DMS53 treated with DMSO at 0.1 percent for 48 hours (cell line): Measurements from ENCODE around the gene ITIH3.

Source experiments
- DNase-seq: peaks from one replicate; lab custom pipeline; 2025; ENCODE audit not compliant: unreplicated experiment; lab: John Stamatoyannopoulos, UW

Gene ITIH3

GRCh38 chr3:52779837-52780585 lies 14.6 kb upstream of the ITIH3 start:
- DNase-seq, result no peak

- no peak for DNase-seq
These were observed 12.9 kb upstream of the ITIH3 start for GRCh38 chr3:52781741-52782140.

- no peak for DNase-seq
These were observed 12.0 kb upstream of the ITIH3 start for GRCh38 chr3:52782412-52783210.

GRCh38 chr3:52783211-52783555 lies 11.4 kb upstream of the ITIH3 start:
- DNase-seq, result no peak

DNA sequence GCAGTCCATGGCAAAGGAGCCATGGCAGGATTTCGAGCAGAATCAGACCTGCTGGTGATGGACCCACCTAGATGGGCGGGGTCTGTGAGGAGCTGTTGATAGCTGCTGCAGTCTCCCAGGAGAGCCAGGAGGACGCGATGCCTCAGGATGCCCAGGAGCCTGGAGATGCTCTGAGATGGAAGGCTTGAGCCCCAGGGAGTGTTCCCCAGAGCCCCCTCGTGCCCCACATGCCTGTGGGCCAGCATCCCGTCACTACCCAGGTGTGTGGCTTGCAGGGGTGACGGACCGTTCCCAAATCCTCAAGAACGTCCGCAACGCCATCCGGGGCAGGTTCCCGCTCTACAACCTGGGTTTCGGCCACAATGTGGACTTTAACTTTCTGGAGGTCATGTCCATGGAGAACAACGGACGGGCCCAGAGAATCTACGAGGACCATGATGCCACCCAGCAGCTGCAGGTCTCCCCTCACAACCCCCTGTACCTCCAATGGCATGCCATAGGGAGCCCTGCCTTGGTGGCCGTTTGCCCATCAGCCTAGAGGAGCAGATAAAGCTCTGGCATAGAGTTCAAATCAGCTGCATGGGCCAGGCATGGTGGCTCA lies 10.5 kb upstream of the ITIH3 start:
- no peak for DNase-seq

DNA sequence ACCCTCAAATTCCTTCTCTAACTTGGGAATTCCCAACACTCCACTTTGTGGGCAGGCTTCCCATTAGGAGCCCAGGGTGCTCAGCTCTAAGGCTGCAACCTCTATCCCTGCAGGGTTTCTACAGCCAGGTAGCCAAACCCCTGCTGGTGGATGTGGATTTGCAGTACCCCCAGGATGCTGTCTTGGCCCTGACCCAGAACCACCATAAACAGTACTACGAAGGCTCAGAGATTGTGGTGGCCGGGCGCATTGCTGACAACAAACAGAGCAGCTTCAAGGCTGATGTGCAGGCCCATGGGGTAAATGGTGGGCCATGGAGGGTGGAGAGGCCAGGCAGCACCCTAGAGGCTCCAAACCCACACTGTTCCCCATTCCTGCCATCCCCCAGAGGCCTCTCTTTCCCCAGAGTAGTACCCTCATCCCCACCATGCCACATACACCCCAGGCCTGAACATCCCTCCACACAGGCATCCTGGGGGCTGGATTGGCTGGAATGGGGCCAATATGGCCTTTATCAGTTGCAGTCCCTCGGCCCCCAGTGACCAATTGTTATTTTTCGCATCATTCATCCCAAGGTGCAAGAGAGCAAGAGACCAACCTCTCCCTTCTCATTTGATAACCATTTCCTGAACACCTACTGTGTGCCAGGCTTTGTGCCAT lies 9.5 kb upstream of the ITIH3 start:
- no peak for DNase-seq

- no peak for DNase-seq
These were observed 8.0 kb upstream of the ITIH3 start for GRCh38 chr3:52786330-52787215.

- no peak for DNase-seq
These were observed 7.3 kb upstream of the ITIH3 start for GRCh38 chr3:52787246-52787645.

GRCh38 chr3:52787672-52788625 lies 6.6 kb upstream of the ITIH3 start:
- DNase-seq, result no peak

DNA sequence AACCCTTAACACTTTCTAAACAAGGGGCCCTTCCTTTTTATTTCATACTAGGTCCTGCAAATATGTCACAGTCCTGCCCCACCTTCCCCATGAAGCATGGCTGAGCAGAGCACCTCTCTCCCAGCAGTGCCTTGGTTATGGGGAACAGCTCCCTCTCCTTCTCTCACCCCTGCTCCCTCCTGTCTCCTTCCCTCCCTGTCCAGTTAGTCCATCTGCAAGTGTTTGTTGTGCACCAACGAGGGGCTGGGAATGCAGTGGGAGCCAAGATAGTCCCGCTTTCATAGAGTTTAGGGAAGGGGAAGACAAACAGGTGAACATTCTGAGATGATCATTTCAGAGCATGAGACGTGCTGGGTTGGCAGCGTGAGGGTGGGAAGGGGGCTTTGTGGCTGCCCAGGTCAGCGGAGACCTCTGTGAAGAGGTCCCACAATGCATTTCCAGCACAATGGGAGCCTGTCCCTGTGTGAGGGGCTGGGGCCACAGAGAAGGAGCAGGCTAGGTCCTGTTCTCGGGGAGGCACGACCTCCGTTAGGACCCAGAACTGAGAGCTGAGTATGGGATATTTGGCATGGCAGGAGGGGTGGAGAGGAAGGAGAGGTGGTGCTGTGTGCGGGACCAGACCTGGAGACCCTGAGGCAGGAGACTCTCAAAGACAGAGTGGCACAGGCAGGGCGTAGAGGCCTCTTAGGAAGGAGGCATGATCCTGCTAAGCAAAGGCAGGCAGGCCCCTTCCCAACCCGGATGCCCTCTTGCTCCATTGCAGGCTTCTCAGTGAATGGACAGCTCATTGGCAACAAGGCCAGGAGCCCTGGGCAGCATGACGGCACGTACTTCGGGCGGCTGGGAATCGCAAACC lies 5.5 kb upstream of the ITIH3 start:
- DNase-seq, result no peak

DNA sequence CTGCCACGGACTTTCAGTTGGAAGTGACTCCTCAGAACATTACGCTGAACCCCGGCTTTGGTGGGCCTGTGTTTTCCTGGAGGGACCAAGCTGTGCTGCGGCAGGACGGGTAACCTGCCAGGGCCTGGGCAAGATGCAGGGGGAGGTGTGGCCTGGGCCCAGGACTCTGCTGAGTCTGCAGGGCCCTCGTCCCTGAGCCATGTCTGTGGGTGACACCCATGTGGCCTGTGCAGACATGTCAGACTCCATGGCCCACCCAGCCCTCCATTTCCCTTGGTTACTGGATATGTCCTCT lies 4.9 kb upstream of the ITIH3 start:
- no peak for DNase-seq

- DNase-seq, result no peak
These were observed 4.3 kb upstream of the ITIH3 start for GRCh38 chr3:52790337-52790736.

- no peak for DNase-seq
These were observed 3.9 kb upstream of the ITIH3 start for GRCh38 chr3:52790741-52791140.

DNA sequence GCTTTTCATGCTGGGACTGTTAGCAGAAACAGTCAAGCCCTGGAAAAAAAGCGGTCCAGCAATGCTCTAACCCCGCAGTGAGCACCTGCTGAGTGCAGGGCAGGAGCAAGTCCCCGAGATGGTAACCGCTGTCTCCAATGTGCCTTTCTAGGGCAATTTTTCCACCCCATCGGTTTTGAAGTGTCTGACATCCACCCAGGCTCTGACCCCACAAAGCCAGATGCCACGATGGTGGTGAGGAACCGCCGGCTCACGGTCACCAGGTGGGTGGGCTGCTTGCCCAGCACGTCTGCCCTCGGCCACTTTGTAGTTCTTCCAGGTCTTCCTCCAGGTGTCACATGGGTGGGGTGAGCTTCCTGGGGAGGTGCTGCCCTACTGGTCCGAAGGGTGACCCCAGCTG lies 3.2 kb upstream of the ITIH3 start:
- DNase-seq, result no peak

DNA sequence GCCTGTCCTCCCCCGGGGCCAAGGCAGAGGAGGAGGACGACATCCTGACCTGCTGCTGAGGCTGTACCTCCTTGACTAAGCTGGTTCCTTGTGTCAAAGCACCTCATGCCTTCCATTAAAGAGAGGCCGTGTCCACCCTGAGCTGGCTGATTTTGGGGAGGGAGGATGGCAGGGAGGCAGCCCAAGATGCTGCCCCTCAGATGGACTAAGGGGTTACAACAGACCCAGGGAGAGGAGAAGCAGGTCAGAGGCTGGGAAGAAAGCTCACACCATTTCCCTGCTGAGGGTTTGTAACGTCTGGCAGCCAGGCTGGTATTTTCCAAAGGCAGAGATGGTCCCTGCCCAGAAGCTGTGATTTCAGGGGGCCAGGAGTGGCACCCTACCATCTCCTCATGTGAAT lies 2.7 kb upstream of the ITIH3 start:
- no peak for DNase-seq

- DNase-seq, result no peak
These were observed 2.2 kb upstream of the ITIH3 start for GRCh38 chr3:52792413-52792812.

DNA sequence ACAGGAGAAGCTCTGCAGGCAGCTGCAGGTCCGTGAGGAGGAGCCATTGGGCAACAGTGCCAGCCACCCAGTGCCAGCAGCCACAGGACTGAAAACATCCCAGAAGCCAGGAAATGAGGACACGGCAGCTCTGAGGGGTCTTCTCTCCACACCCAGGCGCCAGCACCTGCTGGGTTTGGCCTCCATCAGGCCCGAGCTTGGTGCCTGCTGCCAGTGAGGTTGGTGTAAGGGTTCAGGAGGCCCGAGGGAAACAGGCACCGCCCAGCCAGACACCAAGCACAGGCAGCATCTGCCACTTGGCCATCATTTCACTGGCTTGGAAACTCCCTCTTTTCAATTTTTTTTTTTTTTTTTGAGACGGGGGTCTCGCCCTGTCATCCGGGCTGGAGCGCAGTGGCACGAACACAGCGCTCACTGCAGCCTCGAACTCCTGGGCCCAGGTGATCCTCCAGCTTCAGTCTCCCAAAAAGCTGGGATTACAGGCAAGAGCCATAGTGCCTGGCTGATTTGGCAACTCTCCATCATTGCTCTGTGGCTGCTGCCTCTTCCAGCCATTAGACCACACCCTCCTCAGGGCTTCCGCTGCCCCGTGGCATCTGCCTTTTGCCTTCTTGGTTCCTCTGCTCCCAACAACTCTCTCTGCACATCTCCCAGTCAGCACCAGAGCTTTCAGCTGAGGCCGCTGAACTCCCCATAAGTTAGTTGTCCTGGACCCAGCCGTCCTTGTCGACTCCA lies 1.5 kb upstream of the ITIH3 start:
- no peak for DNase-seq
